Spleen (tissue), 11 donors: ENCODE data around the gene RTBDN. TPM values are rescaled to one million over a fixed set of nuclear protein-coding genes. Genes with fewer than 3 reads are reported as not detected.
"Not testable (repeated sequence)": the region's sequence is repeated elsewhere in the genome, so short reads cannot be mapped to it uniquely, and the experiment has no call there.

Experiments
- DNase-seq: peaks from one replicate; pipeline ENCODE4 v3.0.0-alpha.2; 2020
- H3K27ac ChIP-seq, 8 donors: fragments of 200-600 bp; sonication (generic) in 7 of 8; 1 replicate in 4 of 8; 2 replicates in 4 of 8; pipeline versions ENCODE4 v1.5.0 to v1.8.0; 2016 to 2021; ENCODE audit warnings: inconsistent platforms in 4 of 8, mild to moderate bottlenecking in 4 of 8, moderate library complexity in 1 of 8
- H3K27me3 ChIP-seq, 7 donors: fragments of 200-600 bp; sonication (generic) in 6 of 7; replicated peaks in 1 of 7; 1 replicate in 4 of 7; 2 replicates in 3 of 7; pipeline versions ENCODE4 v1.5.0 to v1.8.0; 2016 to 2021; ENCODE audit warnings: inconsistent platforms in 3 of 7, mild to moderate bottlenecking in 1 of 7
- H3K36me3 ChIP-seq, 6 donors: fragments of 200-600 bp; sonication (generic) in 5 of 6; 1 replicate in 4 of 6; 2 replicates in 2 of 6; pipeline versions ENCODE4 v1.5.0 to v1.8.0; 2016 to 2021; ENCODE audit warnings: inconsistent platforms in 2 of 6
- H3K4me1 ChIP-seq, 6 donors: fragments of 200-600 bp; sonication (generic) in 5 of 6; 1 replicate in 3 of 6; 2 replicates in 3 of 6; pipeline versions ENCODE4 v1.5.0 to v1.8.0; 2016 to 2021; ENCODE audit warnings: inconsistent platforms in 3 of 6
- H3K4me3 ChIP-seq, 8 donors: fragments of 200-600 bp; sonication (generic) in 7 of 8; 1 replicate in 4 of 8; 2 replicates in 4 of 8; pipeline versions ENCODE4 v1.5.0 to v1.8.0; 2016 to 2021; ENCODE audit warnings: inconsistent platforms in 4 of 8, mild to moderate bottlenecking in 4 of 8, moderate library complexity in 2 of 8
- H3K9me3 ChIP-seq, 8 donors: fragments of 200-600 bp; sonication (generic) in 7 of 8; 1 replicate in 4 of 8; 2 replicates in 4 of 8; pipeline versions ENCODE4 v1.5.0 to v1.8.0; 2016 to 2021; ENCODE audit warnings: inconsistent platforms in 4 of 8
- CTCF ChIP-seq, 11 experiments: fragments of 200-600 bp in 7 of 11; fragments of 450-650 bp in 4 of 11; sonication (generic) in 4 of 11; IDR thresholded peaks in 8 of 11; conservative IDR thresholded peaks in 3 of 11; 1 replicate in 7 of 11; 2 replicates in 4 of 11; pipeline versions ENCODE4 v1.4.0 to v1.8.0; 2016 to 2021; ENCODE audit warnings: antibody characterized with exemption in 11 of 11, inconsistent platforms in 4 of 11, mild to moderate bottlenecking in 1 of 11
- POLR2A ChIP-seq, 3 donors: fragments of 450-650 bp; IDR thresholded peaks; one replicate each; pipeline ENCODE4 v1.5.1; 2017; ENCODE audit warnings: antibody characterized with exemption in 3 of 3, mild to moderate bottlenecking in 1 of 3
- POLR2AphosphoS5 ChIP-seq, 3 donors: sonication (generic); formaldehyde crosslinking; IDR thresholded peaks; one replicate each; pipeline ENCODE4 v1.5.1; 2017; ENCODE audit warnings: antibody characterized with exemption in 3 of 3
- WGBS, 5 donors: extraction: QIAGEN DNeasy Blood & Tissue Kit in 3 of 5; methylation state at CpG; one replicate each; pipeline versions ENCODE4 v1.1.5 to v1.1.7; 2013 to 2018; 5-methylcytosine and 5-hydroxymethylcytosine counted together
- intact Hi-C: fragments of 100-400 bp; cut with DNase I; formaldehyde crosslinking; loops from one replicate; pipeline ENCODE4 v1.15.0; 2023; ENCODE audit warnings: low total_unique reads
- polyA plus RNA-seq, 3 donors: library from polyadenylated mRNA; stranded (reverse); fragments of 200-250 nt; gene quantifications; one replicate each; pipeline ENCODE4 v1.2.1, GENCODE V29; 2013
- total RNA-seq, 7 donors: library from RNA; depleted of rRNA in 3 of 7; stranded (reverse); fragments of >200 nt in 3 of 7; fragmentation: NEBNext Ultra II Directional in 4 of 7; extraction: Animal tissue kit (Norgen Biotek cat#: 25700) in 4 of 7; gene quantifications; one replicate each; pipeline versions ENCODE4 v1.1.0 to v1.2.1, GENCODE V29; 2016 to 2021
- donor health status: healthy with polysubstance abuse.
- donor health status: DM: no; HTN: no; CAD: no; lungs with moderate emphysema.
- donor health status: DM: no; HTN: no; CAD: no.
- donor health status: Bipolar disorder and iron deficiency.
- donor health status: healthy.
- donor health status: DM: no; HTN: no; CAD: no.
- donor health status: DM: yes; HTN: yes; CAD: no.

Gene RTBDN
- total and polyA plus RNA-seq, 10 donors: not detected

- no peak overlapping the region for H3K27ac ChIP-seq
- H3K27me3 ChIP-seq: peaks cover 0 to 100% (median 84%) of the 10 kb centered on the region in 7 donors
- H3K4me3 ChIP-seq: no peak overlapping the region
- DNase-seq: no peak
- no peaks in the 10 kb centered on the region for H3K9me3 ChIP-seq
- peaks cover 4 to 31% (median 20%) of the 10 kb centered on the region in 6 donors for H3K4me1 ChIP-seq
- no peaks in the 10 kb centered on the region for H3K36me3 ChIP-seq
- TF ChIP-seq POLR2AphosphoS5 (IDR thresholded peaks at IDR 0.05) (no peak), CTCF (IDR thresholded peaks at IDR 0.05 in 8 of 11, conservative IDR thresholded peaks at IDR 0.05 in 3 of 11) (no peak), POLR2A (IDR thresholded peaks at IDR 0.05) (no peak)
- intact Hi-C loops: no loop called here
- WGBS, 5 donors: 6 to 10% (median 7%) methylated on average over 23 of the region's 23 CpGs
Observed at GRCh38 chr19:12828494-12828893, 5.9 kb downstream of the RTBDN start.

GRCh38 chr19:12825254-12826131, 8.9 kb downstream of the RTBDN start:
- H3K36me3 ChIP-seq: no peaks in the 10 kb centered on the region
- no peak for TF ChIP-seq POLR2A (IDR thresholded peaks at IDR 0.05)
- peak in 5 of 11 experiments; percentile 27 to 47 (median 34) for TF ChIP-seq CTCF (IDR thresholded peaks at IDR 0.05 in 8 of 11, conservative IDR thresholded peaks at IDR 0.05 in 3 of 11)
- no peak for TF ChIP-seq POLR2AphosphoS5 (IDR thresholded peaks at IDR 0.05)
- intact Hi-C loops: no loop called here
- peaks cover 0 to 16% (median 8%) of the 10 kb centered on the region in 6 donors for H3K4me1 ChIP-seq
- H3K9me3 ChIP-seq: peaks cover 0 to 6% (median 0%) of the 10 kb centered on the region in 8 donors
- WGBS, 5 donors: 7 to 12% (median 10%) methylated on average over 36 to 46 of the region's 46 CpGs
- no peak for DNase-seq
- no peak overlapping the region for H3K27ac ChIP-seq
- H3K4me3 ChIP-seq: peak overlapping the region in 1 of 8 donors; percentile 30
- H3K27me3 ChIP-seq: peaks cover 0 to 84% (median 57%) of the 10 kb centered on the region in 7 donors

- Histone ChIP-seq H3K27ac (no peak overlapping the region), H3K4me3 (no peak overlapping the region), H3K27me3 (peaks cover 0 to 47% (median 22%) of the 10 kb centered on the region in 7 donors), H3K4me1 (peaks cover 0 to 9% (median 6%) of the 10 kb centered on the region in 6 donors), H3K9me3 (peaks cover 0 to 6% (median 0%) of the 10 kb centered on the region in 8 donors), H3K36me3 (no peaks in the 10 kb centered on the region)
- WGBS, 5 donors: 77 to 83% (median 81%) methylated on average over 2 of the region's 2 CpGs
- intact Hi-C loops: no loop called here
- DNase-seq: no peak
- TF ChIP-seq POLR2AphosphoS5 (IDR thresholded peaks at IDR 0.05): no peak
- no peak for TF ChIP-seq CTCF (IDR thresholded peaks at IDR 0.05 in 8 of 11, conservative IDR thresholded peaks at IDR 0.05 in 3 of 11)
Observed at GRCh38 chr19:12821761-12822160, 12.6 kb downstream of the RTBDN start.

GRCh38 chr19:12817810-12818209, 16.6 kb downstream of the RTBDN start:
- 92 to 97% (median 94%) methylated on average over 11 of the region's 11 CpGs for WGBS, 5 donors
- not testable (repeated sequence) for H3K27me3 ChIP-seq

GRCh38 chr19:12817188-12817587, 17.2 kb downstream of the RTBDN start:
- H3K27ac ChIP-seq, H3K27me3 ChIP-seq, H3K4me1 ChIP-seq, H3K4me3 ChIP-seq, intact Hi-C loops, DNase-seq, H3K9me3 ChIP-seq: not testable (repeated sequence)
- H3K36me3 ChIP-seq: peaks cover 0 to 27% (median 17%) of the 10 kb centered on the region in 6 donors
- 92 to 99% (median 93%) methylated on average over 6 of the region's 6 CpGs for WGBS, 5 donors

More at GRCh38 chr19:12817810-12818209, 16.6 kb downstream of the RTBDN start:
- intact Hi-C loops, H3K4me1 ChIP-seq, DNase-seq, H3K9me3 ChIP-seq, H3K4me3 ChIP-seq, H3K27ac ChIP-seq: not testable (repeated sequence)
- H3K36me3 ChIP-seq: peaks cover 0 to 21% (median 16%) of the 10 kb centered on the region in 6 donors
